Small intestine (tissue), 7 donors: ENCODE results near the gene CNN2. TPM values are rescaled to one million over a fixed set of nuclear protein-coding genes. Genes with fewer than 3 reads are reported as not detected.

Experiments used
- DNase-seq, 2 donors: peaks; one replicate each; pipeline versions ENCODE4 v3.0.0 to v3.0.0-alpha.2; 2013
- FAIRE-seq: peaks from 2 replicates; lab custom pipeline; 2012; peaks lifted over from hg19 to GRCh38; lab: Jason Lieb, UNC
- H3K27ac ChIP-seq, 3 donors: one replicate each; pipeline ENCODE4 v1.5.1; 2013; ENCODE audit warnings: low read length in 2 of 3, mild to moderate bottlenecking in 2 of 3, control low read depth in 1 of 3, inconsistent platforms in 1 of 3, low read depth in 1 of 3, moderate library complexity in 1 of 3
- H3K27me3 ChIP-seq, 3 donors: one replicate each; pipeline ENCODE4 v1.6.1; 2013; ENCODE audit warnings: low read length in 3 of 3, inconsistent platforms in 1 of 3; ENCODE audit not compliant: control insufficient read depth in 3 of 3, insufficient read depth in 3 of 3
- H3K36me3 ChIP-seq, 3 donors: one replicate each; pipeline ENCODE4 v1.6.1; 2013; ENCODE audit warnings: low read length in 3 of 3, inconsistent platforms in 1 of 3, low read depth in 1 of 3, mild to moderate bottlenecking in 1 of 3, moderate library complexity in 1 of 3; ENCODE audit not compliant: control insufficient read depth in 3 of 3, insufficient read depth in 2 of 3
- H3K4me1 ChIP-seq, 3 donors: one replicate each; pipeline ENCODE4 v1.6.1; 2013; ENCODE audit warnings: low read length in 2 of 3, inconsistent platforms in 1 of 3, low read depth in 1 of 3, mild to moderate bottlenecking in 1 of 3, moderate library complexity in 1 of 3; ENCODE audit not compliant: control insufficient read depth in 3 of 3, insufficient read depth in 2 of 3
- H3K4me3 ChIP-seq, 3 donors: one replicate each; pipeline ENCODE4 v1.5.1; 2013; ENCODE audit warnings: low read length in 3 of 3, control low read depth in 1 of 3, inconsistent platforms in 1 of 3, low read depth in 1 of 3, mild to moderate bottlenecking in 1 of 3, moderate library complexity in 1 of 3
- H3K9me3 ChIP-seq, 2 donors: one replicate each; pipeline ENCODE4 v1.6.1; 2013; ENCODE audit warnings: low read depth in 1 of 2, low read length in 1 of 2; ENCODE audit not compliant: control insufficient read depth in 2 of 2, insufficient read depth in 1 of 2
- WGBS, 3 donors: extraction: QIAGEN DNeasy Blood & Tissue Kit; methylation state at CpG; one replicate each; pipeline ENCODE4 v1.1.7; 2013; 5-methylcytosine and 5-hydroxymethylcytosine counted together
- polyA plus RNA-seq, 4 donors: library from polyadenylated mRNA; stranded (reverse) in 3 of 4; unstranded in 1 of 4; fragments of 200-250 nt in 3 of 4; fragments of 120-200 nt in 1 of 4; gene quantifications; one replicate each; pipeline versions ENCODE4 v1.2.1 to v1.2.3, GENCODE V29; 2013
- donor health status: healthy with polysubstance abuse.
- donor health status: control.
- donor health status: control.
- donor health status: Bipolar disorder and iron deficiency.
- donor health status: healthy.

The CNN2 gene
- polyA plus RNA-seq, 4 donors: 14.5 to 34.4 (median 22.6) TPM

DNA sequence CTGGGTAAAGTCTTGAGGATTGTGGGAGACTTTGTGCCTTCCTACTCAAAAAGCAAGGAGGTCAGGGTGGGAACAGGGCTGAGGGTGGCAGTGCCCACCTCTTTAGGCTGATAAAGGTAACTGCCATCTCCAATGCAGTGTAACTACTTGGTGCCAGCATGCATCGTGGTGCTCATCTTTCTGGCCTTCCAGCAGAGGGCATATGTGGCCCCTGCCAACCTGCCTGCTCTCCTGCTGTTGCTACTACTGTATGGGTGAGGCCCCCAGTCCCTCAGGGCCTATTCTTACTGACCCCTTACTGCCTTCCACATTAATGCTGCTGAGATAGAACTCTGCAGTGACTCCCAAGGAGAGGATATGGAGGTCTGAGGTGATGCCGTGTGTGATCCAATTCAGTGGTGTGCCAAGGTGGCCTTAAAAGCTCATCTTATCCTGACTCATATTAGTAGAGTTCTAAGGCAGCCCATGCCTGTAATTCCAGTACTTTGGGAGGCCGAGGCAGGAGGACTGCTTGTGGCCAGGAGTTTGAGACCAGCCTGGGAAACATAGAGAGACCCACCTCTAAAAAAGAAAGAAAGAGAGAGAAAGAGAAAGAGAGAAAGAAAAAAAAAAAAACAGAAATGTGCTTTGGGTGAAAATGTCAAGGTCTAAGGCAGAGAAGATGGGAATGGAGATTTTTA lies 30.9 kb downstream of the CNN2 start:
- FAIRE-seq (no peak), DNase-seq (peak; percentile 61)
- no peaks in the 10 kb centered on the region for H3K4me1 ChIP-seq
- H3K36me3 ChIP-seq: peaks cover 0 to 5% (median 0%) of the 10 kb centered on the region in 3 donors
- H3K27me3 ChIP-seq: no peaks in the 10 kb centered on the region
- 28 to 45% (median 38%) methylated on average over 3 of the region's 3 CpGs for WGBS, 3 donors
- H3K27ac ChIP-seq: no peak overlapping the region
- H3K4me3 ChIP-seq: no peak overlapping the region
- peaks cover 0 to 52% of the 10 kb centered on the region in 2 donors for H3K9me3 ChIP-seq

DNA sequence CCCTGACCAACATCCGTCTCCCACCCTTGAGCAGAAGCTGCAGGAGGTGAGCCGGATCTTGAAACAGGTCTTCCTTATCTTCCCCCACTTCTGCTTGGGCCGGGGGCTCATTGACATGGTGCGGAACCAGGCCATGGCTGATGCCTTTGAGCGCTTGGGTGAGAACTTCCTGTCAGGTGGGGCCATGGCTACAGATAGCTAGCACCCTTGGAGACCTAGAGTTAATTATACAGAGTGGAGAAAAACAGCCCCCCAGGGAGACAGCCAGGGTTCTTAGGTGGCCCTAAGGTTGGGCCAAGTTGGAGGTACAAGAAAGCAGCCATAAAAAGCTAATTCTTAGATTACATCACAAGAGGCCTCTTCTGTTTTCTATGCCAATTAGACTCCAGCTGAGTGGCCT lies 31.7 kb downstream of the CNN2 start:
- FAIRE-seq (no peak), DNase-seq (no peak)
- WGBS, 3 donors: 89 to 93% (median 91%) methylated on average over 5 of the region's 5 CpGs
- H3K27ac ChIP-seq: no peak overlapping the region
- H3K27me3 ChIP-seq: no peaks in the 10 kb centered on the region
- peaks cover 0 to 5% (median 0%) of the 10 kb centered on the region in 3 donors for H3K36me3 ChIP-seq
- no peaks in the 10 kb centered on the region for H3K4me1 ChIP-seq
- peaks cover 0 to 54% of the 10 kb centered on the region in 2 donors for H3K9me3 ChIP-seq
- H3K4me3 ChIP-seq: no peak overlapping the region

DNA sequence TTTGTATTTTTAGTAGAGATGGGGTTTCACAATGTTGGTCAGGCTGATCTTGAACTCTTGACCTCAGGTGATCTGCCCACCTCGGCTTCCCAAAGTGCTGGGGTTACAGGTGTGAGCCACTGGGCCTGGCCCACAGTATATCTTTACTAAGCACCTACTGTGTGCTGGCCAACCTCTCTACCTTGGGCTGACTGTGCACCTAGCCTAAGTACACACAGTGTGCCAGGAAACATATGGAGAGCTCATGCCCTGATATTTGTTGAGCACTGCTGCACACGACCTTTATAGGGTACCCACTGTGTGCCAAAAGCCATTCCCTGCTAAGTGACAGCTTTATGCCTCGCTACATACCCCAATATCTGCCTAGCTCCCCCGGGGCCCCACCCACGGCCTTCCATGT lies 34.3 kb downstream of the CNN2 start:
- no peak for DNase-seq
- Histone ChIP-seq H3K9me3 (peaks cover 0 to 49% of the 10 kb centered on the region in 2 donors), H3K36me3 (peaks cover 0 to 5% (median 0%) of the 10 kb centered on the region in 3 donors), H3K27me3 (peaks cover 0 to 24% (median 0%) of the 10 kb centered on the region in 3 donors), H3K4me3 (no peak overlapping the region), H3K27ac (no peak overlapping the region), H3K4me1 (peaks cover 0 to 15% (median 0%) of the 10 kb centered on the region in 3 donors)
- 64 to 80% (median 76%) methylated on average over 5 of the region's 5 CpGs for WGBS, 3 donors
- FAIRE-seq: no peak

DNA sequence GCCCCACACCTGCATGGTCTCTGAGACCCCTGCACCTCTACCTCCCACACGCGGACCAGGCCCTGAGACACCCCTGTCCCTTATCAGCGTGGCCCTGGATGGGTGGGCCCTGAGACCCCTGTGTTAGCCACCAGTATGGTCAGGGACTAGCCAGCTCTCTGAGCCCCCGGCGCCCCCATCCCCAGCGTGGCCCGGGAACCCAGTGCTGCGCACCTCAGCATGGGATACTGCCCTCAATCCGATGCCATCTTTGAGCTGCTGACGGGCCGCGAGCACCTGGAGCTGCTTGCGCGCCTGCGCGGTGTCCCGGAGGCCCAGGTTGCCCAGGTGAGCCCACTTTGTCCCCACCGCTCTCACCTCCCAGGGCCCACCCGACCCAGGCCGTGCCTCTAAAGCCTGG lies 35.6 kb downstream of the CNN2 start:
- DNase-seq (no peak), FAIRE-seq (no peak)
- Histone ChIP-seq H3K36me3 (no peaks in the 10 kb centered on the region), H3K27me3 (peaks cover 0 to 36% (median 0%) of the 10 kb centered on the region in 3 donors), H3K9me3 (peaks cover 0 to 36% of the 10 kb centered on the region in 2 donors), H3K4me1 (peaks cover 0 to 24% (median 0%) of the 10 kb centered on the region in 3 donors), H3K4me3 (no peak overlapping the region), H3K27ac (no peak overlapping the region)
- WGBS, 3 donors: 83 to 93% (median 87%) methylated on average over 20 of the region's 20 CpGs

DNA sequence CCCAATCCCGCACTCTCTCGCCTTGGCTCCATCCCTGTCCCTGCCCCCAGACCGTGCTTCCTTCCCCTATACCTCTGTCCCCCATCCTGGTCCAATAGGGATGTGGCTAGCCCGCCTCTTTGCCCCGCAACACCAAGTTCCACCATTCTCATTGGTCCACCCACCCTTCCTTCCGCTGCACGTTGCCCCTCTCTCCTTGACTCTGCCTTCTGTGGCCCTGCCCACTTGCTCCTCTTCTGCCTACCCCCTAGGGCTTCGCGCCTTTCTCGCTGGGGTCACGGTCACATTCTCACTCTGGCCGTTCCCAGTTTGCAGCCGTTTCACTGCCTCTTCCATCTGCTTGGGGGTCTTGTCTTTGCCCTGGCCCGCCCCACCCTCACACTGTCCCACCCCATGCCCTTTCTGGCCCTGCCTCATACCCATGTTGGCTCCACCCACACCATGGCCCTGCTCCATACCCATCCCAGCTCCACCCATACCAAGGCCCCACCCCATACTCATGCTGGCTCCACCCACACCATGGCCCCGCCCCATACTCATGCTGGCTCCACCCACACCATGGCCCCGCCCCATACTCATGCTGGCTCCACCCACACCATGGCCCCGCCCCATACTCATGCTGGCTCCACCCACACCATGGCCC lies 36.1 kb downstream of the CNN2 start:
- peaks cover 0 to 41% (median under 1%) of the 10 kb centered on the region in 3 donors for H3K27me3 ChIP-seq
- no peak overlapping the region for H3K27ac ChIP-seq
- H3K9me3 ChIP-seq: peaks cover 0 to 31% of the 10 kb centered on the region in 2 donors
- FAIRE-seq (no peak), DNase-seq (no peak)
- no peaks in the 10 kb centered on the region for H3K36me3 ChIP-seq
- H3K4me3 ChIP-seq: no peak overlapping the region
- H3K4me1 ChIP-seq: peaks cover 0 to 24% (median 0%) of the 10 kb centered on the region in 3 donors
- 81 to 89% (median 84%) methylated on average over 15 to 17 of the region's 17 CpGs for WGBS, 3 donors

DNA sequence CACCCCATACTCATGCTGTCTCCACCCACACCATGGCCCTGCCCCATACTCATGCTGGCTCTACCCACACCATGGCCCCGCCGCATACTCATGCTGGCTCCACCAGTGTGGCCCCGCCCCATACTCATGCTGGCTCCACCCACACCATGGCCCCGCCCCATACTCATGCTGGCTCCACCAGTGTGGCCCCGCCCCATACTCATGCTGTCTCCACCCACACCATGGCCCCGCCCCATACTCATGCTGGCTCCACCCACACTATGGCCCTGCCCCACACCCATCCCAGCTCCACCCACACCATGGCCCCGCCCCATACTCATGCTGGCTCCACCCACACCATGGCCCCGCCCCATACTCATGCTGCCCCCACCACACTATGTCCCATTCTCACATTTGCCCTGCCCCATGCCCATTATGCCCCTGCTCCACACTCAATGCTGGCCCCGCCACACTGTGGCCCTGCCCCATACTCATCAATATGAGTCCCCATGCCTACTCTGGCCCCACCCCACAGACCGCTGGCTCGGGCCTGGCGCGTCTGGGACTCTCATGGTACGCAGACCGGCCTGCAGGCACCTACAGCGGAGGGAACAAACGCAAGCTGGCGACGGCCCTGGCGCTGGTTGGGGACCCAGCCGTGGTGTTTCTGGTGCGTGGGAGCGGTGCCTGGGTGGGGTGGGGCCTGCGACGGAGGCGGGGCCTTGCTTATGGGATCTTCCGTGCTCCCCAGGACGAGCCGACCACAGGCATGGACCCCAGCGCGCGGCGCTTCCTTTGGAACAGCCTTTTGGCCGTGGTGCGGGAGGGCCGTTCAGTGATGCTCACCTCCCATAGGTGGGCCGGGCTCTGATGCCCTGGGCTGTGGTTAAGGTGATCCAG lies 36.9 kb downstream of the CNN2 start:
- no peaks in the 10 kb centered on the region for H3K36me3 ChIP-seq
- peaks cover 0 to 49% (median 2%) of the 10 kb centered on the region in 3 donors for H3K27me3 ChIP-seq
- no peak overlapping the region for H3K4me3 ChIP-seq
- DNase-seq (no peak), FAIRE-seq (no peak)
- H3K9me3 ChIP-seq: peaks cover 0 to 23% of the 10 kb centered on the region in 2 donors
- no peak overlapping the region for H3K27ac ChIP-seq
- WGBS, 3 donors: 68 to 82% (median 78%) methylated on average over 36 to 37 of the region's 37 CpGs
- H3K4me1 ChIP-seq: peaks cover 0 to 24% (median 0%) of the 10 kb centered on the region in 3 donors

DNA sequence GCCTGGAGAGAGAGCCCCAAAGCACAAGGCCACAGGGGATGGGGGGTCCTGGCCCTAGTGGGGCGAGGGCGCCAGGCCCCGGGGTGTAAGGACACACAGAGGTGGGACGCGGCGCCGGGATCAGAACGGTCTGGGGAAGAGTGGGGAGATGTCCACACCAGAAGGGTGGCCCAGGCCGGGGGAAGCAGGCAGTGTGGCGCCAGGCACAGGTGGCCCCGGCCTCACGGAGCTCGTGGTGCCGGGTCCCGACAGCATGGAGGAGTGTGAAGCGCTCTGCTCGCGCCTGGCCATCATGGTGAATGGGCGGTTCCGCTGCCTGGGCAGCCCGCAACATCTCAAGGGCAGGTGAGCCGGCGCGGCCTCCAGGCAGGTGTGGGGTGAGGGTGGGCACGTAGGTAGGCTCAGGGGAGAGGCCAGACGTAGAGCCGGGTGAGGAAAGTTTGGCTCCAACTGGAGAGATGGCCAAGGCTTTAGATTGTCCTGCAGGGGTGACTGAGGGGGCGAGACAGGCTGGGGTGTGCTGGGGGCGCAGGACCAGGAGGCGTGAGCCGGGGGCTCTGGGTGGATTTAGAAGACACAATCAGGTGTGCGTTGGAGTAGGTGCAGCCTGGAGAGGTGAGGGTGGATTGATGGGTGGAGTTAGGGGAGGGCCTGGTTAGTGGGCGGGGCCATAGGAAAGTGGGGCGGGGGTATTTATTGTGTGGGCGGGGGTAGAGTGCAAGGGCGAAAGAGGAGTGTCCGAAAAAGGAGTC lies 37.7 kb downstream of the CNN2 start:
- no peak for FAIRE-seq
- H3K27me3 ChIP-seq: peaks cover 0 to 57% (median 2%) of the 10 kb centered on the region in 3 donors
- peaks cover 0 to 24% (median 0%) of the 10 kb centered on the region in 3 donors for H3K4me1 ChIP-seq
- no peak overlapping the region for H3K4me3 ChIP-seq
- H3K36me3 ChIP-seq: no peaks in the 10 kb centered on the region
- H3K27ac ChIP-seq: no peak overlapping the region
- DNase-seq: no peak
- WGBS, 3 donors: 57 to 71% (median 59%) methylated on average over 34 to 37 of the region's 37 CpGs
- H3K9me3 ChIP-seq: peaks cover 0 to 16% of the 10 kb centered on the region in 2 donors
